ENCODE measurements around the gene DUSP2.

DNA sequence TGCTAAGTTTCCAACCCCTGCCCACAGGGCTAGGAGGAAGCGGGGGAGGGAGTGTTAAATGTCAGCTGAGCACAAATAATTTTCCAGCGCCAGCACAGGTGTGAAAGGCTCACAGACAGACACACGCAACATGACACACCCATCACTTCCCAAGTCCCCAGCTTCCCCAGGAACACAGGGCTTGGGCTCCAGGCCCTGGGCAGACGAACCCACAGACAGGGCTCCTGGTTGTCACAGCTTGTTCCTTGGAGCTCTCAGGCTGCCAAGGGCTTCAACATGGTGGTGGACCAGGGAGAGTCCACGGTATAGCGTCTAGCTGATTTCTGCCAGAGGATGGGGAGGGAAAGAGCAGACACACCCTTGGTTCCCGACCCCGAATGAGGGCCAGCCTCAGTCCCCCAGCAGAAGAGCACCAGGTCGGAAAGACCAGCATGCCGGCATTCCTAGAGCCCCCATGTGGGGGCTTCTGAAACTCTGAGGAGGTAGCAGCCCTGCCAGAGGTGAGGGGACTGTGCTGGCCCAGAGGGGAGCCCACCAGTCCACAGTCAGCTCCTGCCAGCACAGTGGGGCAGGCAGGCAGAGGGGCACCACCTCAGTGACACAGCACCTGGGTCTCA, 1.9 kb downstream of the DUSP2 start:
- TF ChIP-seq, protein P1, sequence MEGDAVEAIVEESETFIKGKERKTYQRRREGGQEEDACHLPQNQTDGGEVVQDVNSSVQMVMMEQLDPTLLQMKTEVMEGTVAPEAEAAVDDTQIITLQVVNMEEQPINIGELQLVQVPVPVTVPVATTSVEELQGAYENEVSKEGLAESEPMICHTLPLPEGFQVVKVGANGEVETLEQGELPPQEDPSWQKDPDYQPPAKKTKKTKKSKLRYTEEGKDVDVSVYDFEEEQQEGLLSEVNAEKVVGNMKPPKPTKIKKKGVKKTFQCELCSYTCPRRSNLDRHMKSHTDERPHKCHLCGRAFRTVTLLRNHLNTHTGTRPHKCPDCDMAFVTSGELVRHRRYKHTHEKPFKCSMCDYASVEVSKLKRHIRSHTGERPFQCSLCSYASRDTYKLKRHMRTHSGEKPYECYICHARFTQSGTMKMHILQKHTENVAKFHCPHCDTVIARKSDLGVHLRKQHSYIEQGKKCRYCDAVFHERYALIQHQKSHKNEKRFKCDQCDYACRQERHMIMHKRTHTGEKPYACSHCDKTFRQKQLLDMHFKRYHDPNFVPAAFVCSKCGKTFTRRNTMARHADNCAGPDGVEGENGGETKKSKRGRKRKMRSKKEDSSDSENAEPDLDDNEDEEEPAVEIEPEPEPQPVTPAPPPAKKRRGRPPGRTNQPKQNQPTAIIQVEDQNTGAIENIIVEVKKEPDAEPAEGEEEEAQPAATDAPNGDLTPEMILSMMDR (IDR thresholded peaks at IDR 0.05): no peak
- no peak for TF ChIP-seq POLR2A (IDR thresholded peaks at IDR 0.05)

Data from thyroid gland (tissue), 4 donors.